Mesenchymal stem cell (in vitro differentiated cells and primary cell): ENCODE results near the gene KRTAP1-3.

Source experiments
- DNase-seq: peaks from one replicate; pipeline ENCODE4 v3.0.0-alpha.2; 2013
- H2AFZ ChIP-seq: one replicate; pipeline ENCODE4 v1.6.1; 2013; ENCODE audit warnings: low read depth, mild to moderate bottlenecking, control low read depth, inconsistent platforms, low read length, moderate library complexity
- H2AK5ac ChIP-seq: 2 replicates; pipeline ENCODE4 v1.6.1; 2013; ENCODE audit warnings: low read length, moderate library complexity, mild to moderate bottlenecking, inconsistent platforms; ENCODE audit not compliant: severe bottlenecking
- H2BK120ac ChIP-seq: one replicate; pipeline ENCODE4 v1.6.1; 2013; ENCODE audit warnings: low read depth, mild to moderate bottlenecking, inconsistent platforms, low read length, moderate library complexity
- H2BK12ac ChIP-seq, 2 experiments: one replicate each; pipeline ENCODE4 v1.6.1; 2013; ENCODE audit warnings: inconsistent platforms in 2 of 2, low read length in 2 of 2, mild to moderate bottlenecking in 2 of 2, moderate library complexity in 2 of 2, control low read depth in 1 of 2
- H2BK15ac ChIP-seq: one replicate; pipeline ENCODE4 v1.6.1; 2013; ENCODE audit warnings: mild to moderate bottlenecking, low read depth, inconsistent platforms; ENCODE audit not compliant: poor library complexity, severe bottlenecking
- H2BK5ac ChIP-seq: 2 replicates; pipeline ENCODE4 v1.6.1; 2013; ENCODE audit warnings: low read depth, mild to moderate bottlenecking, low read length, control low read depth, inconsistent platforms; ENCODE audit not compliant: poor library complexity, severe bottlenecking
- H3K14ac ChIP-seq, 2 experiments: one replicate each; pipeline ENCODE4 v1.6.1; 2013; ENCODE audit warnings: inconsistent platforms in 2 of 2, low read length in 2 of 2, control low read depth in 1 of 2, mild to moderate bottlenecking in 1 of 2, moderate library complexity in 1 of 2
- H3K18ac ChIP-seq, 2 experiments: one replicate each; pipeline ENCODE4 v1.6.1; 2013; ENCODE audit warnings: inconsistent platforms in 2 of 2, low read length in 2 of 2, control low read depth in 1 of 2, low read depth in 1 of 2, mild to moderate bottlenecking in 1 of 2
- H3K23ac ChIP-seq, 2 experiments: one replicate each; pipeline ENCODE4 v1.6.1; 2013; ENCODE audit warnings: inconsistent platforms in 2 of 2, low read length in 2 of 2, mild to moderate bottlenecking in 2 of 2, moderate library complexity in 2 of 2, control low read depth in 1 of 2
- H3K27ac ChIP-seq: 2 replicates; pipeline ENCODE4 v1.5.1; 2013; ENCODE audit warnings: mild to moderate bottlenecking, moderate library complexity, low read length, control low read depth, inconsistent platforms; ENCODE audit not compliant: poor library complexity, severe bottlenecking
- H3K27me3 ChIP-seq, 2 experiments: 2 replicates each; pipeline versions ENCODE4 v1.6.1 to v1.7.0; 2013; ENCODE audit warnings: low read length in 2 of 2, mild to moderate bottlenecking in 2 of 2, moderate library complexity in 2 of 2, control low read depth in 1 of 2, inconsistent platforms in 1 of 2; ENCODE audit not compliant: control insufficient read depth in 1 of 2, insufficient read depth in 1 of 2
- H3K36me3 ChIP-seq, 2 experiments: 2 replicates each; pipeline versions ENCODE4 v1.6.1 to v1.7.0; 2013; ENCODE audit warnings: low read length in 2 of 2, control low read depth in 1 of 2, inconsistent platforms in 1 of 2, low read depth in 1 of 2, mild to moderate bottlenecking in 1 of 2; ENCODE audit not compliant: insufficient read depth in 2 of 2, control insufficient read depth in 1 of 2
- H3K4ac ChIP-seq, 2 experiments: one replicate each; pipeline ENCODE4 v1.6.1; 2013; ENCODE audit warnings: inconsistent platforms in 2 of 2, low read length in 2 of 2, mild to moderate bottlenecking in 2 of 2, moderate library complexity in 2 of 2, control low read depth in 1 of 2, low read depth in 1 of 2
- H3K4me1 ChIP-seq: 2 replicates; pipeline ENCODE4 v1.6.1; 2013; ENCODE audit warnings: low read depth, low read length, control low read depth; ENCODE audit not compliant: control insufficient read depth, insufficient read depth
- H3K4me2 ChIP-seq: 2 replicates; pipeline ENCODE4 v1.6.1; 2013; ENCODE audit warnings: low read length, mild to moderate bottlenecking, inconsistent platforms; ENCODE audit not compliant: poor library complexity, severe bottlenecking
- H3K4me3 ChIP-seq, 2 experiments: 2 replicates each; pipeline versions ENCODE4 v1.5.1 to v1.7.0; 2013; ENCODE audit warnings: low read length in 2 of 2, mild to moderate bottlenecking in 2 of 2, control low read depth in 1 of 2, low read depth in 1 of 2; ENCODE audit not compliant: insufficient read depth in 1 of 2
- H3K79me1 ChIP-seq: replicated peaks from 2 replicates; pipeline ENCODE4 v1.6.1; 2013; ENCODE audit warnings: mild to moderate bottlenecking, control low read depth, low read length, inconsistent platforms; ENCODE audit not compliant: poor library complexity, severe bottlenecking
- H3K9ac ChIP-seq: 2 replicates; pipeline ENCODE4 v1.7.0; 2013; ENCODE audit warnings: mild to moderate bottlenecking, low read length, moderate library complexity
- H3K9me3 ChIP-seq: 2 replicates; pipeline ENCODE4 v1.7.0; 2013; ENCODE audit warnings: mild to moderate bottlenecking, low read length; ENCODE audit not compliant: control insufficient read depth
- H4K8ac ChIP-seq: one replicate; pipeline ENCODE4 v1.6.1; 2013; ENCODE audit warnings: inconsistent platforms, mild to moderate bottlenecking, low read length, moderate library complexity
- H4K91ac ChIP-seq: one replicate; pipeline ENCODE4 v1.6.1; 2013; ENCODE audit warnings: mild to moderate bottlenecking, low read length, inconsistent platforms
- WGBS: methylation state at CpG from one replicate; pipeline ENCODE4 v1.1.7; 2013; ENCODE audit warnings: mixed read lengths; 5-methylcytosine and 5-hydroxymethylcytosine counted together

KRTAP1-3 gene

GRCh38 chr17:41013606-41014005 is 21.1 kb downstream of the KRTAP1-3 start:
- Histone ChIP-seq H3K79me1 (no peaks in the 10 kb centered on the region), H3K23ac (no peak overlapping the region), H3K4me3 (no peak overlapping the region), H4K91ac (no peak overlapping the region), H3K4me2 (no peak overlapping the region), H2BK5ac (no peak overlapping the region), H3K14ac (no peak overlapping the region), H3K36me3 (no peaks in the 10 kb centered on the region), H3K4me1 (no peaks in the 10 kb centered on the region), H3K4ac (no peak overlapping the region), H2BK15ac (no peak overlapping the region), H3K27me3 (no peaks in the 10 kb centered on the region), H4K8ac (no peak overlapping the region), H3K9me3 (no peaks in the 10 kb centered on the region), H2AFZ (no peak overlapping the region), H3K18ac (no peak overlapping the region), H2AK5ac (no peak overlapping the region), H3K27ac (no peak overlapping the region), H2BK12ac (no peak overlapping the region), H3K9ac (no peak overlapping the region), H2BK120ac (no peak overlapping the region)
- DNase-seq: no peak
- WGBS: 17% methylated on average over 1 of the region's 1 CpG

GRCh38 chr17:41013181-41013580 is 21.5 kb downstream of the KRTAP1-3 start:
- no peak overlapping the region for H2BK12ac ChIP-seq
- no peak overlapping the region for H2BK5ac ChIP-seq
- H3K4me2 ChIP-seq: no peak overlapping the region
- no peaks in the 10 kb centered on the region for H3K79me1 ChIP-seq
- H3K9ac ChIP-seq: no peak overlapping the region
- no peak overlapping the region for H3K14ac ChIP-seq
- H3K9me3 ChIP-seq: no peaks in the 10 kb centered on the region
- peak overlapping the region in 1 of 2 experiments; percentile 59 for H3K23ac ChIP-seq
- no peak overlapping the region for H3K4me3 ChIP-seq
- H4K91ac ChIP-seq: no peak overlapping the region
- H3K18ac ChIP-seq: no peak overlapping the region
- H2AFZ ChIP-seq: no peak overlapping the region
- H3K4ac ChIP-seq: no peak overlapping the region
- H3K27me3 ChIP-seq: no peaks in the 10 kb centered on the region
- no peaks in the 10 kb centered on the region for H3K36me3 ChIP-seq
- 88% methylated on average over 3 of the region's 3 CpGs for WGBS
- H2BK120ac ChIP-seq: no peak overlapping the region
- no peak overlapping the region for H2BK15ac ChIP-seq
- no peak overlapping the region for H3K27ac ChIP-seq
- H4K8ac ChIP-seq: no peak overlapping the region
- H2AK5ac ChIP-seq: peak overlapping the region; percentile 20
- DNase-seq: no peak
- H3K4me1 ChIP-seq: no peaks in the 10 kb centered on the region

GRCh38 chr17:41012326-41013120 is 22.2 kb downstream of the KRTAP1-3 start:
- H3K4me2 ChIP-seq: no peak overlapping the region
- no peak overlapping the region for H3K23ac ChIP-seq
- 91% methylated on average over 6 of the region's 6 CpGs for WGBS
- no peaks in the 10 kb centered on the region for H3K4me1 ChIP-seq
- no peak overlapping the region for H2BK15ac ChIP-seq
- no peaks in the 10 kb centered on the region for H3K36me3 ChIP-seq
- H3K9ac ChIP-seq: no peak overlapping the region
- no peaks in the 10 kb centered on the region for H3K79me1 ChIP-seq
- no peak overlapping the region for H2BK5ac ChIP-seq
- H3K4ac ChIP-seq: no peak overlapping the region
- DNase-seq: no peak
- no peak overlapping the region for H3K27ac ChIP-seq
- H3K4me3 ChIP-seq: no peak overlapping the region
- H3K27me3 ChIP-seq: no peaks in the 10 kb centered on the region
- no peak overlapping the region for H3K14ac ChIP-seq
- no peak overlapping the region for H2BK120ac ChIP-seq
- H2AFZ ChIP-seq: no peak overlapping the region
- H2AK5ac ChIP-seq: peak overlapping the region; percentile 20
- no peak overlapping the region for H4K8ac ChIP-seq
- no peak overlapping the region for H4K91ac ChIP-seq
- H2BK12ac ChIP-seq: no peak overlapping the region
- no peak overlapping the region for H3K18ac ChIP-seq
- H3K9me3 ChIP-seq: no peaks in the 10 kb centered on the region

GRCh38 chr17:41010441-41010840 is 24.2 kb downstream of the KRTAP1-3 start:
- Histone ChIP-seq H2BK12ac (no peak overlapping the region), H3K18ac (no peak overlapping the region), H3K4me2 (no peak overlapping the region), H2AK5ac (no peak overlapping the region), H4K8ac (no peak overlapping the region), H4K91ac (no peak overlapping the region), H2BK120ac (no peak overlapping the region), H3K4me3 (no peak overlapping the region), H3K14ac (no peak overlapping the region), H2BK15ac (no peak overlapping the region), H3K36me3 (no peaks in the 10 kb centered on the region), H2BK5ac (no peak overlapping the region), H3K9ac (no peak overlapping the region), H3K9me3 (no peaks in the 10 kb centered on the region), H3K4ac (no peak overlapping the region), H3K27ac (no peak overlapping the region), H3K79me1 (no peaks in the 10 kb centered on the region), H3K4me1 (no peaks in the 10 kb centered on the region), H3K23ac (no peak overlapping the region), H3K27me3 (no peaks in the 10 kb centered on the region), H2AFZ (no peak overlapping the region)
- no peak for DNase-seq
